B cell (primary cell): Measurements from ENCODE around the gene IKZF1.

Source experiments
- EZH2 ChIP-seq: IDR thresholded peaks from 2 replicates; pipeline ENCODE4 v1.6.1; 2012; ENCODE audit warnings: borderline replicate concordance, low read depth, mild to moderate bottlenecking, moderate library complexity, low read length; ENCODE audit not compliant: insufficient read depth, poor library complexity, severe bottlenecking
- TF ChIP-seq, protein P1 (sequence below): fragments of 200-600 bp; IDR thresholded peaks from one replicate; pipeline ENCODE4 v1.8.0; 2022; ENCODE audit warnings: antibody characterized with exemption, mild to moderate bottlenecking

- TF ChIP-seq, protein P1, sequence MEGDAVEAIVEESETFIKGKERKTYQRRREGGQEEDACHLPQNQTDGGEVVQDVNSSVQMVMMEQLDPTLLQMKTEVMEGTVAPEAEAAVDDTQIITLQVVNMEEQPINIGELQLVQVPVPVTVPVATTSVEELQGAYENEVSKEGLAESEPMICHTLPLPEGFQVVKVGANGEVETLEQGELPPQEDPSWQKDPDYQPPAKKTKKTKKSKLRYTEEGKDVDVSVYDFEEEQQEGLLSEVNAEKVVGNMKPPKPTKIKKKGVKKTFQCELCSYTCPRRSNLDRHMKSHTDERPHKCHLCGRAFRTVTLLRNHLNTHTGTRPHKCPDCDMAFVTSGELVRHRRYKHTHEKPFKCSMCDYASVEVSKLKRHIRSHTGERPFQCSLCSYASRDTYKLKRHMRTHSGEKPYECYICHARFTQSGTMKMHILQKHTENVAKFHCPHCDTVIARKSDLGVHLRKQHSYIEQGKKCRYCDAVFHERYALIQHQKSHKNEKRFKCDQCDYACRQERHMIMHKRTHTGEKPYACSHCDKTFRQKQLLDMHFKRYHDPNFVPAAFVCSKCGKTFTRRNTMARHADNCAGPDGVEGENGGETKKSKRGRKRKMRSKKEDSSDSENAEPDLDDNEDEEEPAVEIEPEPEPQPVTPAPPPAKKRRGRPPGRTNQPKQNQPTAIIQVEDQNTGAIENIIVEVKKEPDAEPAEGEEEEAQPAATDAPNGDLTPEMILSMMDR: no peak
- no peak for TF ChIP-seq EZH2
These were observed 85.4 kb downstream of the IKZF1 start for GRCh38 chr7:50389961-50390360.
